Heart left ventricle (tissue), 16 donors: ENCODE data around the gene SAP30BP. TPM values are rescaled to one million over a fixed set of nuclear protein-coding genes. Genes with fewer than 3 reads are reported as not detected.
A peak's percentile ranks its signal among the peaks of the same experiment; 100 is the strongest.

ENCODE experiments used
- ATAC-seq, 4 donors: fragments of 200-7000 bp; cut with Tn5 transposase; one replicate each; pipeline ENCODE4 v1.9.1; 2020 to 2022; ENCODE audit warnings: moderate library complexity in 4 of 4, mild to moderate bottlenecking in 3 of 4, moderate number of reproducible peaks in 1 of 4
- DNase-seq, 5 donors: peaks; one replicate each; pipeline ENCODE4 v3.0.0-alpha.2; 2020
- H3K27ac ChIP-seq, 12 donors: fragments of 200-600 bp; sonication (generic) in 4 of 12; one replicate each; pipeline versions ENCODE4 v1.5.0 to v1.8.0; 2016 to 2022; ENCODE audit warnings: mild to moderate bottlenecking in 2 of 12
- H3K27me3 ChIP-seq, 9 donors: fragments of 200-600 bp; sonication (generic) in 2 of 9; one replicate each; pipeline versions ENCODE4 v1.5.1 to v1.8.0; 2016 to 2022; ENCODE audit warnings: mild to moderate bottlenecking in 3 of 9
- H3K36me3 ChIP-seq, 9 donors: fragments of 200-600 bp; sonication (generic) in 2 of 9; one replicate each; pipeline versions ENCODE4 v1.5.0 to v1.8.0; 2018 to 2022; ENCODE audit warnings: mild to moderate bottlenecking in 2 of 9
- H3K4me1 ChIP-seq, 12 donors: fragments of 200-600 bp; sonication (generic) in 4 of 12; one replicate each; pipeline versions ENCODE4 v1.5.0 to v1.8.0; 2016 to 2022; ENCODE audit warnings: mild to moderate bottlenecking in 3 of 12
- H3K4me3 ChIP-seq, 12 donors: fragments of 200-600 bp; sonication (generic) in 4 of 12; one replicate each; pipeline versions ENCODE4 v1.5.0 to v1.8.0; 2017 to 2022; ENCODE audit warnings: mild to moderate bottlenecking in 9 of 12, moderate library complexity in 4 of 12
- H3K9me3 ChIP-seq, 12 donors: fragments of 200-600 bp; sonication (generic) in 4 of 12; one replicate each; pipeline versions ENCODE4 v1.5.0 to v1.8.0; 2016 to 2022; ENCODE audit warnings: mild to moderate bottlenecking in 1 of 12
- CTCF ChIP-seq, 12 donors: fragments of 200-600 bp; sonication (generic) in 4 of 12; IDR thresholded peaks; one replicate each; pipeline versions ENCODE4 v1.5.0 to v1.8.0; 2018 to 2022; ENCODE audit warnings: antibody characterized with exemption in 12 of 12, mild to moderate bottlenecking in 5 of 12
- POLR2A ChIP-seq, 2 donors: fragments of 450-650 bp; IDR thresholded peaks; one replicate each; pipeline ENCODE4 v1.6.1; 2017; ENCODE audit warnings: antibody characterized with exemption in 2 of 2, mild to moderate bottlenecking in 2 of 2, moderate library complexity in 2 of 2
- WGBS, 4 donors: extraction: QIAGEN DNeasy Blood & Tissue Kit in 2 of 4; methylation state at CpG; one replicate each; pipeline versions ENCODE4 v1.1.5 to v1.1.7; 2013 to 2018; 5-methylcytosine and 5-hydroxymethylcytosine counted together
- intact Hi-C, 10 donors: fragments of 100-400 bp; cut with DNase I; formaldehyde crosslinking; loops; one replicate each; pipeline versions ENCODE4 v1.11.1 to v1.14.2; 2022
- polyA plus RNA-seq, 2 donors: library from polyadenylated mRNA; stranded (reverse); fragments of 200-250 nt; gene quantifications; one replicate each; pipeline ENCODE4 v1.2.3, GENCODE V29; 2013
- total RNA-seq, 9 donors: library from RNA; depleted of rRNA in 2 of 9; stranded (reverse); fragments of >200 nt in 2 of 9; fragmentation: NEBNext Ultra II Directional in 3 of 9; extraction: Animal tissue kit (Norgen Biotek cat#: 25700) in 3 of 9; gene quantifications; one replicate each; pipeline versions ENCODE4 v1.1.0 to v1.2.4, GENCODE V29; 2016 to 2023
- donor health status: ischemic (EF 13 %, LVEDD 7.1; RV severe dilation, severe dysfunction).
- donor health status: healthy with polysubstance abuse.
- donor health status: DM: no; HTN: yes; CAD: no.
- donor health status: DM: no; HTN: no; CAD: no.
- donor health status: ischemic (EF 25% LVEDD 6.9; RV normal size, moderate dysfunction).
- donor health status: ischemic (EF 25% LVEDD 5.7; RV mildly dilated, moderate dysfunction).
- donor health status: healthy.
- donor health status: DM: yes; HTN: yes; CAD: no.
- donor health status: ischemic (EF 35%, LVEDD 5.7; RV mildly dilated, moderate dysfunction).
- donor health status: nonischemic (EF 11% LVEDD 7.7; RV severe dilation, severe dysfunction).
- donor health status: DM: yes; HTN: yes; CAD: no.
- donor health status: PGD.
- donor health status: ischemic (EF 29% LVEDD 5.4; RV normal size, mild dysfunction).
- donor health status: nonischemic (EF 23%, LVEDD 6.1; RV moderate dilation, normal function).

The SAP30BP gene
- total and polyA plus RNA-seq, 11 donors: 40.9 to 121 (median 54.6) TPM

GRCh38 chr17:75668489-75668888 is 1.4 kb downstream of the SAP30BP start:
- 69 to 75% (median 72%) methylated on average over 4 of the region's 4 CpGs for WGBS, 4 donors
- H3K27me3 ChIP-seq: no peaks in the 10 kb centered on the region
- H3K27ac ChIP-seq: no peak overlapping the region
- no peak for ATAC-seq
- H3K36me3 ChIP-seq: peaks cover 3 to 65% (median 55%) of the 10 kb centered on the region in 9 donors
- H3K9me3 ChIP-seq: no peaks in the 10 kb centered on the region
- peaks cover 0 to 33% (median 21%) of the 10 kb centered on the region in 12 donors for H3K4me1 ChIP-seq
- intact Hi-C loops: no loop called here
- TF ChIP-seq CTCF (IDR thresholded peaks at IDR 0.05): no peak
- no peak for TF ChIP-seq POLR2A (IDR thresholded peaks at IDR 0.05)
- no peak for DNase-seq
- peak overlapping the region in 6 of 12 donors; percentile 83 to 96 (median 86) for H3K4me3 ChIP-seq

GRCh38 chr17:75670868-75671267 is 3.7 kb downstream of the SAP30BP start:
- Histone ChIP-seq H3K27ac (no peak overlapping the region), H3K27me3 (no peaks in the 10 kb centered on the region), H3K9me3 (no peaks in the 10 kb centered on the region), H3K4me3 (no peak overlapping the region), H3K36me3 (peaks cover 3 to 65% (median 59%) of the 10 kb centered on the region in 9 donors), H3K4me1 (peaks cover 0 to 38% (median 26%) of the 10 kb centered on the region in 12 donors)
- no peak for TF ChIP-seq POLR2A (IDR thresholded peaks at IDR 0.05)
- no peak for TF ChIP-seq CTCF (IDR thresholded peaks at IDR 0.05)
- ATAC-seq (no peak), DNase-seq (no peak)
- 68 to 73% (median 70%) methylated on average over 5 of the region's 5 CpGs for WGBS, 4 donors
- intact Hi-C loops: no loop called here

GRCh38 chr17:75672011-75672410 is 4.9 kb downstream of the SAP30BP start:
- H3K9me3 ChIP-seq: no peaks in the 10 kb centered on the region
- H3K27ac ChIP-seq: no peak overlapping the region
- TF ChIP-seq POLR2A (IDR thresholded peaks at IDR 0.05): no peak
- TF ChIP-seq CTCF (IDR thresholded peaks at IDR 0.05): no peak
- H3K4me3 ChIP-seq: no peak overlapping the region
- intact Hi-C loops: no loop called here
- H3K36me3 ChIP-seq: peaks cover 3 to 76% (median 69%) of the 10 kb centered on the region in 9 donors
- WGBS, 4 donors: 87 to 97% (median 95%) methylated on average over 5 of the region's 5 CpGs
- no peaks in the 10 kb centered on the region for H3K27me3 ChIP-seq
- ATAC-seq: no peak
- no peak for DNase-seq
- peaks cover 0 to 31% (median 17%) of the 10 kb centered on the region in 12 donors for H3K4me1 ChIP-seq

GRCh38 chr17:75673487-75673886 is 6.3 kb downstream of the SAP30BP start:
- DNase-seq (no peak), ATAC-seq (no peak)
- 75 to 84% (median 83%) methylated on average over 4 of the region's 4 CpGs for WGBS, 4 donors
- Histone ChIP-seq H3K4me1 (peaks cover 0 to 22% (median 9%) of the 10 kb centered on the region in 12 donors), H3K36me3 (peaks cover 3 to 81% (median 74%) of the 10 kb centered on the region in 9 donors), H3K27me3 (no peaks in the 10 kb centered on the region), H3K4me3 (no peak overlapping the region), H3K9me3 (no peaks in the 10 kb centered on the region), H3K27ac (no peak overlapping the region)
- TF ChIP-seq POLR2A (IDR thresholded peaks at IDR 0.05) (no peak), CTCF (IDR thresholded peaks at IDR 0.05) (no peak)
- intact Hi-C loops: no loop called here
